Upper lobe of left lung (tissue), 6 donors: Measurements from ENCODE around the gene LRRC8B. TPM values are rescaled to one million over a fixed set of nuclear protein-coding genes. Genes with fewer than 3 reads are reported as not detected.

Experiments used
- ATAC-seq, 2 donors: fragments of 200-7000 bp; cut with Tn5 transposase; one replicate each; pipeline ENCODE4 v1.9.1; 2022; ENCODE audit warnings: mild to moderate bottlenecking in 2 of 2, moderate library complexity in 2 of 2; ENCODE audit not compliant: low FRiP score in 2 of 2
- DNase-seq, 2 donors: peaks; one replicate each; pipeline ENCODE4 v3.0.0-alpha.2; 2019 to 2020
- H3K27ac ChIP-seq, 4 donors: fragments of 200-600 bp; sonication (generic); one replicate each; pipeline ENCODE4 v1.5.1; 2016 to 2019
- H3K27me3 ChIP-seq, 4 donors: fragments of 200-600 bp; sonication (generic); one replicate each; pipeline ENCODE4 v1.5.1; 2017 to 2019
- H3K36me3 ChIP-seq, 4 donors: fragments of 200-600 bp; sonication (generic); one replicate each; pipeline ENCODE4 v1.5.1; 2016 to 2019
- H3K4me1 ChIP-seq, 4 donors: fragments of 200-600 bp; sonication (generic); one replicate each; pipeline ENCODE4 v1.5.1; 2018 to 2019
- H3K4me3 ChIP-seq, 4 donors: fragments of 200-600 bp; sonication (generic); one replicate each; pipeline ENCODE4 v1.5.1; 2017 to 2019; ENCODE audit warnings: mild to moderate bottlenecking in 2 of 4, moderate library complexity in 1 of 4
- H3K9me3 ChIP-seq, 4 donors: fragments of 200-600 bp; sonication (generic); one replicate each; pipeline ENCODE4 v1.5.1; 2018 to 2019
- CTCF ChIP-seq, 6 experiments: fragments of 450-650 bp in 4 of 6; fragments of 200-600 bp in 2 of 6; sonication (generic) in 2 of 6; IDR thresholded peaks; one replicate each; pipeline ENCODE4 v1.5.1; 2016 to 2019; ENCODE audit warnings: antibody characterized with exemption in 6 of 6
- EP300 ChIP-seq, 4 donors: sonication (generic); formaldehyde crosslinking; IDR thresholded peaks; one replicate each; pipeline ENCODE4 v1.5.1; 2017; ENCODE audit warnings: antibody characterized with exemption in 4 of 4, control low read depth in 2 of 4
- POLR2A ChIP-seq, 4 donors: fragments of 450-650 bp; IDR thresholded peaks; one replicate each; pipeline ENCODE4 v1.5.1; 2016 to 2017; ENCODE audit warnings: antibody characterized with exemption in 4 of 4, mild to moderate bottlenecking in 2 of 4
- POLR2AphosphoS5 ChIP-seq, 2 donors: sonication (generic); formaldehyde crosslinking; IDR thresholded peaks; one replicate each; pipeline ENCODE4 v1.5.1; 2017; ENCODE audit warnings: antibody characterized with exemption in 2 of 2
- WGBS, 2 donors: methylation state at CpG; one replicate each; pipeline ENCODE4 v1.1.5; 2017 to 2018; 5-methylcytosine and 5-hydroxymethylcytosine counted together
- total RNA-seq, 6 donors: library from RNA; depleted of rRNA in 4 of 6; stranded (reverse); fragments of >200 nt in 4 of 6; gene quantifications; one replicate each; pipeline versions ENCODE4 v1.1.0 to v1.2.1, GENCODE V29; 2016 to 2021
- donor health status: DM: no; HTN: no; CAD: no; lungs with moderate emphysema.
- donor health status: DM: no; HTN: yes; CAD: no; lungs with severe emphysema.

The LRRC8B gene
- total RNA-seq, 6 donors from 2014 or later: 7.1 to 20.2 (median 14.8) TPM

GRCh38 chr1:89556726-89557444 lies 32.3 kb downstream of the LRRC8B start:
- no peaks in the 10 kb centered on the region for H3K27me3 ChIP-seq
- no peak for DNase-seq
- 80 to 89% methylated on average over 3 of the region's 3 CpGs for WGBS, 2 donors
- no peak overlapping the region for H3K4me3 ChIP-seq
- TF ChIP-seq POLR2A (IDR thresholded peaks at IDR 0.05) (no peak), CTCF (IDR thresholded peaks at IDR 0.05) (no peak), POLR2AphosphoS5 (IDR thresholded peaks at IDR 0.05) (peak in 1 of 2 donors; percentile 67), EP300 (IDR thresholded peaks at IDR 0.05) (peak in 1 of 4 donors; percentile 47)
- peaks cover 9 to 31% (median 17%) of the 10 kb centered on the region in 4 donors for H3K4me1 ChIP-seq
- no peaks in the 10 kb centered on the region for H3K36me3 ChIP-seq
- H3K27ac ChIP-seq: peak overlapping the region in 2 of 4 donors; percentile 60 to 69
- ATAC-seq: peak in 1 of 2 donors; percentile 49
- H3K9me3 ChIP-seq: no peaks in the 10 kb centered on the region

DNA sequence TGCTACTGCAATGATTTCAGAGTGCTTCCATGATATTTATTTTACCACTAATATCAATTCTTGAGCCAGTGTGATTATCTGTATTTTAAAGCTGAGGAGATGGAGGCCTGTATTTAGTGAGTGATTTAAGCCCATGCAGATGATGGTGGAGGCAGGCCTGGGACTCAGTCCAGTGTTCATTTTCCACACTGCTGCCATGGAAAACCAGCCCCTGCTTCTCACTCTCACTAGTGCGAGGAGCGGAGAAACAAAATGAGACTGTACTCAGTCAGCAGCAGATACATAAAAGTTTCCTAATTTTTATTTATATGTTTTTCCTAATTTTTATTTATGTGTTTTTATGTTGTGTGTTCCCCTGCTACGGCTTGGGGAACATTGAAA lies 32.8 kb downstream of the LRRC8B start:
- ATAC-seq (no peak), DNase-seq (no peak)
- Histone ChIP-seq H3K4me1 (peaks cover 3 to 27% (median 17%) of the 10 kb centered on the region in 4 donors), H3K27ac (peak overlapping the region in 2 of 4 donors; percentile 60 to 69), H3K36me3 (no peaks in the 10 kb centered on the region), H3K27me3 (no peaks in the 10 kb centered on the region), H3K4me3 (no peak overlapping the region), H3K9me3 (no peaks in the 10 kb centered on the region)
- no peak for TF ChIP-seq CTCF (IDR thresholded peaks at IDR 0.05)
- TF ChIP-seq POLR2A (IDR thresholded peaks at IDR 0.05): no peak
- no peak for TF ChIP-seq POLR2AphosphoS5 (IDR thresholded peaks at IDR 0.05)
- no peak for TF ChIP-seq EP300 (IDR thresholded peaks at IDR 0.05)
- 90 to 92% methylated on average over 3 of the region's 3 CpGs for WGBS, 2 donors

- Histone ChIP-seq H3K4me3 (no peak overlapping the region), H3K9me3 (no peaks in the 10 kb centered on the region), H3K27me3 (no peaks in the 10 kb centered on the region), H3K36me3 (no peaks in the 10 kb centered on the region), H3K4me1 (peaks cover 3 to 27% (median 15%) of the 10 kb centered on the region in 4 donors), H3K27ac (peak overlapping the region in 2 of 4 donors; percentile 60 to 69)
- no peak for DNase-seq
- no peak for TF ChIP-seq EP300 (IDR thresholded peaks at IDR 0.05)
- TF ChIP-seq POLR2AphosphoS5 (IDR thresholded peaks at IDR 0.05): no peak
- TF ChIP-seq POLR2A (IDR thresholded peaks at IDR 0.05): no peak
- TF ChIP-seq CTCF (IDR thresholded peaks at IDR 0.05): no peak
- ATAC-seq: no peak
- 83 to 94% methylated on average over 1 of the region's 1 CpG for WGBS, 2 donors
Observed at GRCh38 chr1:89557956-89558355, 33.3 kb downstream of the LRRC8B start.

DNA sequence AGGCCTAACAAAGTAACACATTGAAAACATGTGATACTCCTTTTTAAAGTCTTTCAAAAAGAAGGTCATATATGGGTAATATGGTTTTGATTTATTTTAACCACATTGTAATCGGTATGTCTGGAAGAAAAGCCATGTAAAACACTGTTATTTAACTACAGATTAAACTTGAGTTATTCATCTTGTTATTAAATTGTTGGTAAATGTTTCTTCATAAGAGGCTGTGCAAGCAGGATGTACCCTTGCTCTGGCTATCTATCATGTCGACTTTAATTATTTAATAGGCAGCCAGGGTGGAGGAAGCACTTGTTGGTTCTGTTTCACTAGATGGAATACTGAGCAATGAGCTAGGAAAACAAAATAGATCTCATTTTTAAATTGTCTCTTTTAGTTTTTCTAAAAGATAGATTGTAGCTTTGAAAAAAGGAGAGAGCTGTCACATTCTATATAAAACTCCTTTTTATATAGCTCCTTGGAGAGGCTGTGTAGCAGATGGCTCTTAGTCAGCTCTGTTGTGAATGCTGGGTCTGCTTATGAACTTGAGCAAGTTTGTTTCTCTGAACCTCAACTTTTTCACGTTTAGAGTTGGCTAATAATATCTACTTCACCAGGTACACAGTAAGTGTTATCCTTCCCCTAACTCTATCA lies 39.5 kb downstream of the LRRC8B start:
- ATAC-seq (no peak), DNase-seq (no peak)
- H3K27ac ChIP-seq: no peak overlapping the region
- peaks cover 0 to 15% (median 10%) of the 10 kb centered on the region in 4 donors for H3K4me1 ChIP-seq
- H3K27me3 ChIP-seq: no peaks in the 10 kb centered on the region
- WGBS, 2 donors: 38 to 44% methylated on average over 3 of the region's 3 CpGs
- no peaks in the 10 kb centered on the region for H3K9me3 ChIP-seq
- H3K4me3 ChIP-seq: no peak overlapping the region
- no peak for TF ChIP-seq POLR2AphosphoS5 (IDR thresholded peaks at IDR 0.05)
- H3K36me3 ChIP-seq: no peaks in the 10 kb centered on the region

DNA sequence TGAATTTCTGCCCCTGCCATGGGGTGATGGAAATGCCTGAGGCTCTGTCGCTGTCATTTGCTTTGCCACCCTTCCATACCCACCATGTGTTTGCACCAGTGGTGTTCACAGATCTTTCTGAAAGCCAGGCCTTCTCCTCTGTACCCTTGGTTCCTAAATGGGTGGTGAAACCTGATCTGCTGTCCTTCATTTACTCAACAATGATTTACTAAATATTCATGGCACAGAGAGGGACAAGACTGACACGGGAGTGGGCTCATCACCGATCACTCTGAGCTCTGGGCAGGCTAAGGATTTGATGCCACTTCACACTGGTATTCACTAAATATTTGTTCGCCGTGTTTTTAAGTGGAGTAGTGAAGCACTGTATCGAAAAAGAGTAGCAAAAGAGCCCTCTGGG lies 40.9 kb downstream of the LRRC8B start:
- TF ChIP-seq CTCF (IDR thresholded peaks at IDR 0.05): no peak
- no peak for TF ChIP-seq POLR2AphosphoS5 (IDR thresholded peaks at IDR 0.05)
- no peak for TF ChIP-seq POLR2A (IDR thresholded peaks at IDR 0.05)
- TF ChIP-seq EP300 (IDR thresholded peaks at IDR 0.05): no peak
- no peak for DNase-seq
- no peaks in the 10 kb centered on the region for H3K9me3 ChIP-seq
- H3K27me3 ChIP-seq: no peaks in the 10 kb centered on the region
- H3K36me3 ChIP-seq: no peaks in the 10 kb centered on the region
- H3K27ac ChIP-seq: peak overlapping the region in 2 of 4 donors; percentile 24 to 63
- no peak for ATAC-seq
- H3K4me3 ChIP-seq: no peak overlapping the region
- H3K4me1 ChIP-seq: peaks cover 0 to 15% (median 10%) of the 10 kb centered on the region in 4 donors
- 85 to 88% methylated on average over 6 of the region's 6 CpGs for WGBS, 2 donors
